Activated naive CD8-positive, alpha-beta T cell treated with anti-CD3 and anti-CD28 coated beads, Interleukin-2, amount 10 ng/mL, durations not matched to agents 7 days and 5 days (primary cell): ENCODE results near the gene RALGAPA2. TPM values are rescaled to one million over a fixed set of nuclear protein-coding genes. Genes with fewer than 3 reads are reported as not detected.

Source experiments
- ATAC-seq: fragments of 150-1000 bp; cut with Tn5 transposase; one replicate; pipeline ENCODE4 v1.10.0; 2021; ENCODE audit warnings: low read depth, moderate library complexity
- POLR2A ChIA-PET: fragments of 350-600 bp; sonication (Branson Sonifier 250); formaldehyde crosslinking; loops from one replicate; lab custom pipeline; 2021; ENCODE audit warnings: antibody characterized with exemption; lab: Charles Lee
- DNase-seq: peaks from one replicate; pipeline ENCODE4 v3.0.0; 2021
- H3K27ac Mint-ChIP-seq: one replicate; pipeline ENCODE4 v1.8.0; 2022; ENCODE audit warnings: mild to moderate bottlenecking, mixed read lengths
- H3K27me3 Mint-ChIP-seq: one replicate; pipeline ENCODE4 v1.8.0; 2022; ENCODE audit warnings: mild to moderate bottlenecking, moderate library complexity, mixed read lengths
- H3K36me3 Mint-ChIP-seq: one replicate; pipeline ENCODE4 v1.8.0; 2021; ENCODE audit warnings: mild to moderate bottlenecking, mixed read lengths
- H3K4me1 Mint-ChIP-seq: one replicate; pipeline ENCODE4 v1.8.0; 2021; ENCODE audit warnings: mixed read lengths
- H3K4me3 Mint-ChIP-seq: one replicate; pipeline ENCODE4 v1.8.0; 2022; ENCODE audit warnings: mild to moderate bottlenecking, moderate library complexity, mixed read lengths
- H3K9me3 Mint-ChIP-seq: one replicate; pipeline ENCODE4 v1.8.0; 2021; ENCODE audit warnings: mixed read lengths
- total RNA-seq, 2 experiments: library from RNA; stranded (reverse); gene quantifications; one replicate each; pipeline ENCODE4 v1.2.3, GENCODE V29; 2021

RALGAPA2 gene
- total RNA-seq, 2 experiments from 2014 or later: 25.1 to 28.6 TPM

GRCh38 chr20:20454850-20455627 is 257.4 kb downstream of the RALGAPA2 start:
- no peaks in the 10 kb centered on the region for H3K27me3 Mint-ChIP-seq
- H3K36me3 Mint-ChIP-seq: peaks cover 13% of the 10 kb centered on the region
- no peaks in the 10 kb centered on the region for H3K9me3 Mint-ChIP-seq
- peaks cover 10% of the 10 kb centered on the region for H3K4me1 Mint-ChIP-seq
- no peak for DNase-seq
- no peak for ATAC-seq
- POLR2A ChIA-PET: no interaction called here
- no peak overlapping the region for H3K4me3 Mint-ChIP-seq
- H3K27ac Mint-ChIP-seq: no peak overlapping the region

GRCh38 chr20:20454367-20454766 is 258.1 kb downstream of the RALGAPA2 start:
- H3K4me1 Mint-ChIP-seq: peaks cover 10% of the 10 kb centered on the region
- POLR2A ChIA-PET: no interaction called here
- H3K9me3 Mint-ChIP-seq: no peaks in the 10 kb centered on the region
- DNase-seq (no peak), ATAC-seq (no peak)
- H3K27ac Mint-ChIP-seq: no peak overlapping the region
- H3K36me3 Mint-ChIP-seq: peaks cover 13% of the 10 kb centered on the region
- no peaks in the 10 kb centered on the region for H3K27me3 Mint-ChIP-seq
- H3K4me3 Mint-ChIP-seq: no peak overlapping the region

- peak; percentile 90 for ATAC-seq
- H3K4me1 Mint-ChIP-seq: peaks cover 10% of the 10 kb centered on the region
- DNase-seq: peak; percentile 53
- POLR2A ChIA-PET: no interaction called here
- H3K27ac Mint-ChIP-seq: no peak overlapping the region
- H3K36me3 Mint-ChIP-seq: peaks cover 9% of the 10 kb centered on the region
- H3K9me3 Mint-ChIP-seq: no peaks in the 10 kb centered on the region
- H3K27me3 Mint-ChIP-seq: no peaks in the 10 kb centered on the region
- H3K4me3 Mint-ChIP-seq: peak overlapping the region; percentile 62
Measured at GRCh38 chr20:20452254-20452676, 260.2 kb downstream of the RALGAPA2 start.

- Mint-ChIP-seq H3K4me3 (no peak overlapping the region), H3K9me3 (no peaks in the 10 kb centered on the region), H3K27ac (no peak overlapping the region), H3K36me3 (peaks cover 12% of the 10 kb centered on the region), H3K27me3 (no peaks in the 10 kb centered on the region), H3K4me1 (peaks cover 10% of the 10 kb centered on the region)
- POLR2A ChIA-PET: interaction anchor here (0.6 kb wide), 1 partner anchor 871 kb away, joined by 3 read pairs; no protein-coding TSS in a partner anchor
- ATAC-seq (no peak), DNase-seq (no peak)
Measured at GRCh38 chr20:20450521-20450920, 261.9 kb downstream of the RALGAPA2 start.

- no peak overlapping the region for H3K4me3 Mint-ChIP-seq
- POLR2A ChIA-PET: no interaction called here
- ATAC-seq (no peak), DNase-seq (no peak)
- no peaks in the 10 kb centered on the region for H3K27me3 Mint-ChIP-seq
- H3K36me3 Mint-ChIP-seq: peaks cover 8% of the 10 kb centered on the region
- no peaks in the 10 kb centered on the region for H3K9me3 Mint-ChIP-seq
- H3K27ac Mint-ChIP-seq: no peak overlapping the region
- H3K4me1 Mint-ChIP-seq: peaks cover 10% of the 10 kb centered on the region
Measured at GRCh38 chr20:20448881-20449280, 263.6 kb downstream of the RALGAPA2 start.

- Mint-ChIP-seq H3K4me1 (peaks cover under 1% of the 10 kb centered on the region), H3K9me3 (no peaks in the 10 kb centered on the region), H3K4me3 (no peak overlapping the region), H3K27me3 (no peaks in the 10 kb centered on the region), H3K27ac (no peak overlapping the region), H3K36me3 (peaks cover 3% of the 10 kb centered on the region)
- POLR2A ChIA-PET: no interaction called here
- no peak for ATAC-seq
- no peak for DNase-seq
Measured at GRCh38 chr20:20447196-20447595, 265.2 kb downstream of the RALGAPA2 start.

GRCh38 chr20:20446425-20447015 is 265.9 kb downstream of the RALGAPA2 start:
- POLR2A ChIA-PET: no interaction called here
- Mint-ChIP-seq H3K27me3 (no peaks in the 10 kb centered on the region), H3K27ac (no peak overlapping the region), H3K9me3 (no peaks in the 10 kb centered on the region), H3K36me3 (peaks cover 3% of the 10 kb centered on the region), H3K4me1 (no peaks in the 10 kb centered on the region), H3K4me3 (no peak overlapping the region)
- ATAC-seq (no peak), DNase-seq (no peak)

GRCh38 chr20:20446001-20446400 is 266.4 kb downstream of the RALGAPA2 start:
- no peak for DNase-seq
- no peak overlapping the region for H3K27ac Mint-ChIP-seq
- no peak overlapping the region for H3K4me3 Mint-ChIP-seq
- H3K36me3 Mint-ChIP-seq: peaks cover 3% of the 10 kb centered on the region
- POLR2A ChIA-PET: no interaction called here
- ATAC-seq: no peak
- no peaks in the 10 kb centered on the region for H3K4me1 Mint-ChIP-seq
- no peaks in the 10 kb centered on the region for H3K9me3 Mint-ChIP-seq
- no peaks in the 10 kb centered on the region for H3K27me3 Mint-ChIP-seq

GRCh38 chr20:20443504-20443903 is 268.9 kb downstream of the RALGAPA2 start:
- POLR2A ChIA-PET: no interaction called here
- ATAC-seq (no peak), DNase-seq (no peak)
- Mint-ChIP-seq H3K9me3 (no peaks in the 10 kb centered on the region), H3K4me3 (no peak overlapping the region), H3K4me1 (no peaks in the 10 kb centered on the region), H3K27ac (no peak overlapping the region), H3K27me3 (no peaks in the 10 kb centered on the region), H3K36me3 (peaks cover 3% of the 10 kb centered on the region)

GRCh38 chr20:20442466-20442865 is 270.0 kb downstream of the RALGAPA2 start:
- POLR2A ChIA-PET: no interaction called here
- Mint-ChIP-seq H3K4me3 (no peak overlapping the region), H3K36me3 (peaks cover 5% of the 10 kb centered on the region), H3K27me3 (no peaks in the 10 kb centered on the region), H3K4me1 (no peaks in the 10 kb centered on the region), H3K9me3 (no peaks in the 10 kb centered on the region), H3K27ac (no peak overlapping the region)
- DNase-seq: no peak
- no peak for ATAC-seq

- no peaks in the 10 kb centered on the region for H3K27me3 Mint-ChIP-seq
- POLR2A ChIA-PET: no interaction called here
- no peak overlapping the region for H3K27ac Mint-ChIP-seq
- ATAC-seq (no peak), DNase-seq (no peak)
- H3K36me3 Mint-ChIP-seq: peaks cover 3% of the 10 kb centered on the region
- no peaks in the 10 kb centered on the region for H3K4me1 Mint-ChIP-seq
- no peak overlapping the region for H3K4me3 Mint-ChIP-seq
- H3K9me3 Mint-ChIP-seq: no peaks in the 10 kb centered on the region
Measured at GRCh38 chr20:20440886-20441658, 271.4 kb downstream of the RALGAPA2 start.

- no peaks in the 10 kb centered on the region for H3K27me3 Mint-ChIP-seq
- DNase-seq (no peak), ATAC-seq (no peak)
- POLR2A ChIA-PET: no interaction called here
- H3K27ac Mint-ChIP-seq: no peak overlapping the region
- H3K9me3 Mint-ChIP-seq: no peaks in the 10 kb centered on the region
- peaks cover 3% of the 10 kb centered on the region for H3K36me3 Mint-ChIP-seq
- H3K4me3 Mint-ChIP-seq: no peak overlapping the region
- H3K4me1 Mint-ChIP-seq: no peaks in the 10 kb centered on the region
Measured at GRCh38 chr20:20440481-20440880, 272.0 kb downstream of the RALGAPA2 start.

GRCh38 chr20:20439602-20440190 is 272.7 kb downstream of the RALGAPA2 start:
- peaks cover 3% of the 10 kb centered on the region for H3K36me3 Mint-ChIP-seq
- DNase-seq (no peak), ATAC-seq (no peak)
- no peaks in the 10 kb centered on the region for H3K4me1 Mint-ChIP-seq
- no peaks in the 10 kb centered on the region for H3K9me3 Mint-ChIP-seq
- POLR2A ChIA-PET: no interaction called here
- no peaks in the 10 kb centered on the region for H3K27me3 Mint-ChIP-seq
- no peak overlapping the region for H3K4me3 Mint-ChIP-seq
- no peak overlapping the region for H3K27ac Mint-ChIP-seq
